ENCODE measurements around the gene RPL28. TPM values are rescaled to one million over a fixed set of nuclear protein-coding genes. Genes with fewer than 3 reads are reported as not detected.
A peak's percentile ranks its signal among the peaks of the same experiment; 100 is the strongest.

RPL28 gene
- total RNA-seq, 1 donor from 2014 or later, result 479 TPM

- intact Hi-C loops (cut with DNase I), result no loop called here
- DNase-seq (ENCODE audit: low spot score), result no peak
Observed at GRCh38 chr19:55370305-55370988, 15.3 kb upstream of the RPL28 start, which contains the start of gene IL11. TSS of gene IL11 (minus strand) at chr19:55370463. CDS start at chr19:55370310, 153 bp downstream.

DNA sequence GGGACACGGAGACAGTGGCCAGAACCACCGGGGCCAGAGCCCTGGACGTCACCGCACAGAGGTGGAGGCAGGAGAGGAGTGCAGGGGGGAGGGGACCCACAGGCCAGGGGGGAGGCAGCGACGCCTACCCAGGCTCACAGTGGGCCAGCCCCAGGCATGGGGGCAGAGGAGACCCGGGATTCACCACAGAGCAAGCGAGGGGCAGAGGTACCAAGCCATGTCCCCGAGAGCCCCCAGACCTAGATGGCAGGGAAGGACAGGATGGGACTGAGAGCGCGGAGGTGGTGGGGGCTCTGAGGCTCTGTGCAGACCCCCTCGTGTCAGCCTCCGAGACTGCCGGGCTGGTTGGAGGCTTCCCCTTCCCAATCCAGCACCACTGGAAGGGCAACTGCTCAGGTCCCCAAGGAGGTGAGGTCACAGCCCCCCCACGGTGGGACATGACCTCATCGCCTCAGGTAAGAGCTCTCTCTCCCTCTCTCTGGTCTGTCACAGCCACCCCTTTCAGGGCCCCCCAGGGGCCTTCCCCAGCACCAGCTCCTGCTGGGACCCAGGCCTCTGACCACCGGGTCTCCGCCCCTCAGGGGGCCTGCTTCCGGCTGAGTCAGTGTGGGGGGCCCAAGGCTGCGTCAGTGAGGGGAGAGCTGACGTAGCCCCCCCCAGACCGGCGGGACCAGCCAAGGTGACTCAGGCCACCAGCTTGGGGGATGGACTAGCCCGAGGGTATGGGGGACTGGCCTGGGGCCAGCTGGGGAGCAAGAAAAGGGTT, 13.2 kb upstream of the RPL28 start:
- DNase-seq (ENCODE audit: low spot score), result no peak
- intact Hi-C loops (cut with DNase I), result no loop called here

- DNase-seq (ENCODE audit: low spot score), result no peak
- intact Hi-C loops (cut with DNase I), result no loop called here
Observed at GRCh38 chr19:55373306-55373992, 12.3 kb upstream of the RPL28 start.

GRCh38 chr19:55373993-55374757, 11.6 kb upstream of the RPL28 start:
- intact Hi-C loops (cut with DNase I), result no loop called here
- DNase-seq (ENCODE audit: low spot score), result no peak

- intact Hi-C loops (cut with DNase I), result no loop called here
- no peak for DNase-seq (ENCODE audit: low spot score)
Observed at GRCh38 chr19:55376241-55376933, 9.3 kb upstream of the RPL28 start, which contains the start of gene TMEM190. TSS of gene TMEM190 (plus strand) at chr19:55376826. CDS start at chr19:55376854, 28 bp downstream.

DNA sequence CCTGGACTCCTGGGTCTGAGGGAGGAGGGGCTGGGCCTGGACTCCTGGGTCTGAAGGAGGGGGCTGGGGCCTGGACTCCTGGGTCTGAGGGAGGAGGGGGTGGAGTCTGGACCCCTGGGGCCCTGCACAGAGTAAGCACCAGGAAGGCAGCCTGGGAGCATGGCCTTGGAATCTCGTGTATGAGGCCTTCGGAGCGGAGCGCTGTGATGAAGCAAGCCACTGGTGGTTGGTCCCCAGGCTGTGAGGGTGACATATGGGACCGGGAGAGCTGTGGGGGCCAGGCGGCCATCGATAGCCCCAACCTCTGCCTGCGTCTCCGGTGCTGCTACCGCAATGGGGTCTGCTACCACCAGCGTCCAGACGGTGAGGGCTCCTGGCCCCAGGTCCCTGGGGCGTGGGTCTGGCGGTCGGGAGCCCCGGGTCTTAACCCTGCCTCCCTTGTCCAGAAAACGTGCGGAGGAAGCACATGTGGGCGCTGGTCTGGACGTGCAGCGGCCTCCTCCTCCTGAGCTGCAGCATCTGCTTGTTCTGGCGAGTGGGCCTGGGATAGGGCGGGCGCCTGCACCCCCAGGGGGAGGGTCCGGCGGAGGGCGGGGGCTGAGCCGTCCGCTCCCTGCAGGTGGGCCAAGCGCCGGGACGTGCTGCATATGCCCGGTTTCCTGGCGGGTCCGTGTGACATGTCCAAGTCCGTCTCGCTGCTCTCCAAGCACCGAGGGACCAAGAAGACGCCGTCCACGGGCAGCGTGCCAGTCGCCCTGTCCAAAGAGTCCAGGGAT, 8.2 kb upstream of the RPL28 start:
- intact Hi-C loops (cut with DNase I), result no loop called here
- no peak for DNase-seq (ENCODE audit: low spot score)

DNA sequence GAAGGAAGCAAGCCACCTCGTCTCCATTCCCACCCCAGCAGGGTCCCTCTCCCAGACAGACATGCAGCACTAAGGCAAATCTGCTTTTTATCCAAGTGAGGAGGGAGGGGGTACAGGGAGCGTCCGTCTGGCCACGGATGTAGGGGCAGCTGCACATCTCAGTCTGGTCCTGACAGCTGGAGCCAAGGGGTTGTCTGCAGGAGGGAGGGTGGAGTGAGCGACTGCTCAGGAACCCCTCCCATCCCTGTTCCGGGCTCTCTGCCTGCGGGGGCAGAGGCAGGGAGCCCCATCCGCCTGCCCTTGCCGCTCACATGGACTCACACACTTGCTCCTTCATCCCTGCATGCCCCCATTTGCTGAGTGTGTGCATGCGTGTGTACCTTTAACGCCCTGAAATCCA, 6.6 kb upstream of the RPL28 start:
- intact Hi-C loops (cut with DNase I), result no loop called here

GRCh38 chr19:55382013-55382412, 3.7 kb upstream of the RPL28 start:
- no peak for DNase-seq (ENCODE audit: low spot score)
- intact Hi-C loops (cut with DNase I), result no loop called here

More for the DNA sequence above, 6.6 kb upstream of the RPL28 start:
- no peak for DNase-seq (ENCODE audit: low spot score)

DNA sequence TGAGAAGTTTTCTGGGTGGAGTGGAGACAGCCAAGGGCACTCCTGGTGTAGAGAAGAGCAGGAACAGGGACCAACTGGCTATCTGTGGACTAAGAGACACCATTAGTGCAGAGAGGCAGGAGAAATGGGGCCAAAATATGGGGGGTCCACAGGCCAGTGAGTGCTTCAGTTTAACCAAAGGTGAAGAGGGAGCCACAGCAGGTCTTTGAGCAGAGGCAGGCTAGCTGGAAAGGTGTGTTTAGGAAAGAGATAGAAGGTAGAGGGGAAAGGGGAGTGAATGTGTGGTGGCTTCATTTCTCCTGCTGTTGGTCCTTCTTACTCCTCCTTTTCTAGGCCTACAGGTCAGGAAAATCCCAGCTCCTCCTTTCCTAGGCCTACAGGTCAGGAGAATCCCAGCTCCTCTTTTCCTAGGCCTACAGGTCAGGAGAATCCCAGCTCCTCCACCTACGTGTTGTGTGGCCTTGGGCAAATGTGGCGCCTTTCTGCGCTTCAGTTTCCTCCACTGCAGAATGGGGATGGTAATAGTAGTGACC, 3.1 kb upstream of the RPL28 start:
- intact Hi-C loops (cut with DNase I), result no loop called here
- no peak for DNase-seq (ENCODE audit: low spot score)

DNA sequence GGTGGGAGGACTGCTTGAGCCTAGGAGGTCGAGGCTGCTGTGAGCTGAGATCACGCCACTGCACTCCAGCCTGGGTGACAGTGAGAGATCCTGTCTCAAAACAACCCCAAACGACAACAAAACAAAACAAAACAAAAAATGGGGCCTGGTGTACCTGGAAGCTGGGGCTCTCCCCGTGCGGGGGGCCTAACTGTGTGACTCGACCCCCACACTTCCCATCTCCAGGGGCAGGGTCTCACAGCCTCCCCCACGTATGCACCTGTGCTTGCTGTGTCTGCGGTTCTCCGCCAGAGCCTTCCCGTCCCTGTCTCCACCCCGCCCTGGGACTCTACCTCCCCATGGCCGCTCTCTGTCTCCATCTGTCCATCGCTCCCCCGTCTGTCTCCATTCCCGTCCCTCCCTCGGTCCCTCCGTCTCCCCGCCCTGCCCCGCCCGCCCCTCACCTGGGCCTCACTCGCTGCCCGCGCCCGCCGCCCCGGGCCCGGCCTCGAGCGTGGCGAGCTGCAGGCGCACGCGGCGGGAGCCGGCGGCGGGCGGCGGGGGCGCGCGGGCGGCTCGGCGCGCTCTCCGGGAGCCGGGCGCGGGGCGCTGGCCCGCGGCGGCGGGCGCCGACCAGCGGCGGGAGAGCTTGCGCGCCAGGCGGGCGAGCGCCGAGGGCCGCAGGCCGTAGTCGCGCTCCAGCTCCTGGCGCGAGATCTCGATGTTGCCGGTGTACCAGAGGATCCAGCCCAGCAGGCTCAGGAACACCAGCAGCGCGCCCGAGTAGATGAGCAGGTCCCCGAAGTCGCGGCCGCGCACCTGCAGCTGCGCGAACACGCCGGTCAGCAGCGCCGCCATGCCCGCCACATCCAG, 2.2 kb upstream of the RPL28 start:
- intact Hi-C loops (cut with DNase I), result loop anchor here (2.0 kb wide), 1 partner anchor 83 kb away; no protein-coding TSS in a partner anchor
- DNase-seq (ENCODE audit: low spot score), result no peak

DNA sequence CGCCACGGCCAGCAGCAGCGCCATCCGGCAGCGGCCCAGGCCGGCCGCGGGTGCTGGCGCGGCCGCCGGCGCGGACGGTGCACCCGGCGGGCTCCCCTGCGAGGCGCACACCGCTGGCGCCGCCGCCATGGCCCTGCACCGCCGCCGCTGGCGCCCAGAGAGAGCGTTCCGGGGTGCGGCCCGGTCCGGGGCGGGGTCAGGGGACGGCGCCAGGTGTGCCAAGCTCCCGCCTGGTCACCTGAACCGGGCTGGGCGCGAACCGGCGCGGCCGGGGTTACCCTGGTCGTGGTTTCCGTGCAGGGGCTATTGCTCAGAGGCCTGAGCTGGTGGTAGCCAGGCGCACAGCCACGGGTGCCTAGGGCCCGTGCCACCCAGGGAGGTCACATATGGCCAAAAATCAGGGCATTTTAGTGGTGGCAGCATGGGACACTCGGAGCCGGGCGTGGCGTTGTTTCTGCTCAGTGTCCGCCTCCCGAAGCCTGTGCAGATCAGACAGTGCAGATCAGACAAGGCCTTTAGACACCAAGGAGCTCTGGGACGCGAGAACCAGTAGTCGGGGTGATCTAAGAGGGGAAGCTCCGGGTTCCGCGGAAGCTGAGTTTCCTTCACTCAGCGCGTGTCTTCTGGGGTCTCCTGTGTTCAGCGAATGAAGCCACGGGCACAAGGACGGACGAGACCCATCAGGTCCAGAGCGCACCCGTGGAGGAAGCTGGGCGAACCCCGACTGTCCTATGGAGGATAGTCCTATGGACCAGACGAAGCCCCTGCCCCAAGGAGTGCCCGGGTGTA, 1.4 kb upstream of the RPL28 start, which contains the start of gene TMEM238:
Gene TMEM238, minus strand, starts transcription at position 162 of the 789 bp plus-strand sequence. Its CDS starts 33 bp downstream, at position 129.
- peak; percentile 80 for DNase-seq (ENCODE audit: low spot score)
- intact Hi-C loops (cut with DNase I), result loop anchor here (2.0 kb wide), 1 partner anchor 84 kb away; no protein-coding TSS in a partner anchor

DNA sequence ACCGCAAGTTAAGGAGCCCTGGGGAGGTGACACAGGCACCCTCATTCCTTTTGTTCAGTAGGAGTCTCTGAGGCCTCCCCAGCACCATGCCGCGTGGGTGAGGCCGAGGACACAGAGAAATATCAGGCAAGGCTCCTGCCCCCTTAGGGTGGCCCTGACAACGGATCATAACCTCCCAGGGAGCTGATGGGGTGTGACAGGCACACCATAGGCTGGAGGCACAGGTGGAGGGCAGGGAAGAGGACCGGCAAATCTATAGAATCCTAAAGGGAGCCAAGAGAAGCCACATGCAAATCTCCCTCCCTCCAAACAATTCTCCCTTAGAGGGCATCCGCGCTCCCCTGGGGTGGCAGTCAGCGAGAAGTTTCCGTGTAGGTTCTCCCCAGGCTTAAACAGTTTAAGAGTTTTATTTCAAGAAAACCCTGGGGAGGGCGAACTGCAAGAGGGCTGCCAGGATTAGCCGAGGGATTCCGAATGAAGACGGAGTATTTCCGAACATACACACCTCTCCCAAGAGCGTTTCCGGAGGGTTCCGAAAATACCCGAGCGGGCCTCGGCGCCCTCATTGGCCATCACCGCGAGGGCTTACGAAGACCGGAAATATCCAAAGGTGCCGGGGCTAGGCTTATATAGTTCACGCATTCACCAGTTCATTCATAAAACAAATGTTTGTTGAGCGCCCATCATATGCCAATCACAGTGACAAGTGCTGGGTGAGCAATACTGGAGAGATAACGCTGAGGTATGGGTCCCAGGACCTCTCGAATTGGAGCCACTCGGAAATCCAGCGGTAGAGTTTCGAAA, 610 bp upstream of the RPL28 start:
- DNase-seq (ENCODE audit: low spot score), result peak; percentile 97
- intact Hi-C loops (cut with DNase I), result loop anchor here (1.0 to 2.0 kb wide), 2 partner anchors 46 to 84 kb away; partner anchors contain the start of gene KMT5C

GRCh38 chr19:55386493-55386971, 800 bp downstream of the RPL28 start:
- DNase-seq (ENCODE audit: low spot score), result no peak
- intact Hi-C loops (cut with DNase I), result loop anchor here (2.0 kb wide), 1 partner anchor 18 kb away; no protein-coding TSS in a partner anchor

GRCh38 chr19:55387736-55388497, 2.2 kb downstream of the RPL28 start:
- no peak for DNase-seq (ENCODE audit: low spot score)
- intact Hi-C loops (cut with DNase I), result loop anchor here (2.0 kb wide), 1 partner anchor 17 kb away; no protein-coding TSS in a partner anchor
